GM18867 (cell line): ENCODE results near the gene C20orf144.

Source experiments
- ATAC-seq: cut with Tn5 transposase; IDR thresholded peaks from one replicate; pipeline ENCODE4 v1.9.1; 2021; ENCODE audit warnings: mild to moderate bottlenecking, moderate library complexity; ENCODE audit not compliant: unreplicated experiment

The C20orf144 gene

GRCh38 chr20:33649201-33649681 lies 12.9 kb upstream of the C20orf144 start:
- ATAC-seq = no peak

GRCh38 chr20:33650111-33650752 lies 11.9 kb upstream of the C20orf144 start:
- ATAC-seq = no peak

- no peak for ATAC-seq
These were observed 11.2 kb upstream of the C20orf144 start for GRCh38 chr20:33650753-33651561.

- ATAC-seq = no peak
These were observed 10.5 kb upstream of the C20orf144 start for GRCh38 chr20:33651562-33652048.

- ATAC-seq = no peak
These were observed 8.8 kb upstream of the C20orf144 start for GRCh38 chr20:33653218-33653899.

- no peak for ATAC-seq
These were observed 8.1 kb upstream of the C20orf144 start for GRCh38 chr20:33653900-33654596.

GRCh38 chr20:33654680-33655161 lies 7.4 kb upstream of the C20orf144 start:
- ATAC-seq = no peak

GRCh38 chr20:33655164-33655563 lies 7.0 kb upstream of the C20orf144 start:
- no peak for ATAC-seq

- no peak for ATAC-seq
These were observed 5.9 kb upstream of the C20orf144 start for GRCh38 chr20:33656010-33656782.

GRCh38 chr20:33656783-33657703 lies 5.1 kb upstream of the C20orf144 start:
- no peak for ATAC-seq

GRCh38 chr20:33657704-33658095 lies 4.4 kb upstream of the C20orf144 start:
- no peak for ATAC-seq

- ATAC-seq = no peak
These were observed 3.6 kb upstream of the C20orf144 start for GRCh38 chr20:33658510-33658909.

- ATAC-seq = no peak
These were observed 3.2 kb upstream of the C20orf144 start for GRCh38 chr20:33658929-33659328.

GRCh38 chr20:33659341-33660034 lies 2.6 kb upstream of the C20orf144 start:
- ATAC-seq = no peak

- ATAC-seq = no peak
These were observed 2.0 kb upstream of the C20orf144 start for GRCh38 chr20:33660035-33660684.

GRCh38 chr20:33660685-33661058 lies 1.5 kb upstream of the C20orf144 start:
- ATAC-seq = no peak

- ATAC-seq = peak; percentile 44
These were observed 1.3 kb downstream of the C20orf144 start for GRCh38 chr20:33663161-33664084.
